SK-N-SH treated with all-trans-retinoic acid at 6 μM for 48 hours (cell line): Measurements from ENCODE around the gene LGR4.

Experiments
- PATZ1 ChIP-seq: fragments of 250-450 bp; sonication (Bioruptor Pico); IDR thresholded peaks from 2 replicates; pipeline ENCODE4 v1.8.0; 2020; ENCODE audit warnings: mild to moderate bottlenecking, moderate library complexity, borderline replicate concordance
- TSHZ2 ChIP-seq: fragments of 250-450 bp; sonication (Bioruptor Pico); IDR thresholded peaks from 2 replicates; pipeline ENCODE4 v1.5.0; 2020; ENCODE audit warnings: mild to moderate bottlenecking, moderate library complexity

- TF ChIP-seq PATZ1 (CRISPR knock-in tag) (no peak), TSHZ2 (CRISPR knock-in tag) (no peak)
Measured at GRCh38 chr11:27387362-27387761, 85.2 kb downstream of the LGR4 start.
